HEK293 (cell line): ENCODE results near the gene MBD4.

Source experiments
- CTCF ChIA-PET: fragments of 350-600 bp; formaldehyde crosslinking; extraction: SDS; loops from one replicate; lab custom pipeline; 2021; ENCODE audit warnings: antibody characterized with exemption; lab: Yijun Ruan, JAX
- POLR2A ChIA-PET: fragments of 300-600 bp; formaldehyde crosslinking; extraction: SDS; loops from one replicate; lab custom pipeline; 2020; ENCODE audit warnings: antibody characterized with exemption, inconsistent platforms; lab: Yijun Ruan, JAX
- H3K27ac ChIP-seq: fragments of 200-500 bp; sonication (Bioruptor generic); 2 replicates; pipeline ENCODE4 v1.5.1; 2014; ENCODE audit warnings: low read depth, low read length, control low read depth, inconsistent platforms; ENCODE audit errors: extremely low read depth
- H3K36me3 ChIP-seq, 2 experiments: fragments of 200-500 bp in 1 of 2; sonication (Bioruptor generic) in 1 of 2; 1 replicate in 1 of 2; 2 replicates in 1 of 2; pipeline ENCODE4 v1.5.1; 2014 to 2017; ENCODE audit warnings: inconsistent platforms in 2 of 2, low read length in 2 of 2; ENCODE audit not compliant: control insufficient read depth in 2 of 2, insufficient read depth in 1 of 2
- H3K4me1 ChIP-seq: fragments of 200-500 bp; sonication (Bioruptor generic); 2 replicates; pipeline ENCODE4 v1.5.1; 2014; ENCODE audit warnings: mild to moderate bottlenecking, low read length, inconsistent platforms; ENCODE audit not compliant: control insufficient read depth, insufficient read depth
- H3K4me3 ChIP-seq: 2 replicates; pipeline ENCODE4 v1.5.1; 2011; ENCODE audit warnings: low read depth, mild to moderate bottlenecking, control low read depth, low read length, moderate library complexity
- H3K9me3 ChIP-seq: fragments of 200-500 bp; sonication (Bioruptor generic); 2 replicates; pipeline ENCODE4 v1.5.1; 2014; ENCODE audit warnings: low read depth, low read length, inconsistent platforms; ENCODE audit not compliant: control insufficient read depth, insufficient read depth
- KLF10 ChIP-seq: fragments of 450-650 bp; IDR thresholded peaks from 2 replicates; pipeline ENCODE4 v1.5.1; 2018; ENCODE audit warnings: missing biosample characterization, mild to moderate bottlenecking, missing genetic modification characterization
- KLF8 ChIP-seq: fragments of 450-650 bp; formaldehyde crosslinking; IDR thresholded peaks from 2 replicates; pipeline ENCODE4 v1.5.1; 2016; ENCODE audit warnings: missing biosample characterization, missing genetic modification characterization
- REPIN1 ChIP-seq: fragments of 450-650 bp; formaldehyde crosslinking; IDR thresholded peaks from 2 replicates; pipeline ENCODE4 v1.5.1; 2017; ENCODE audit warnings: missing biosample characterization, missing genetic modification characterization, low read depth
- SP3 ChIP-seq: fragments of 450-650 bp; formaldehyde crosslinking; IDR thresholded peaks from 2 replicates; pipeline ENCODE4 v1.5.1; 2016; ENCODE audit warnings: missing biosample characterization, missing genetic modification characterization
- SP7 ChIP-seq: fragments of 450-650 bp; formaldehyde crosslinking; IDR thresholded peaks from 2 replicates; pipeline ENCODE4 v1.5.1; 2016; ENCODE audit warnings: missing biosample characterization, missing genetic modification characterization
- YY2 ChIP-seq: fragments of 450-650 bp; formaldehyde crosslinking; IDR thresholded peaks from 2 replicates; pipeline ENCODE4 v1.5.1; 2016; ENCODE audit warnings: missing biosample characterization, missing genetic modification characterization
- ZBTB21 ChIP-seq: fragments of 450-650 bp; formaldehyde crosslinking; IDR thresholded peaks from 2 replicates; pipeline ENCODE4 v1.5.1; 2017; ENCODE audit warnings: missing biosample characterization, missing genetic modification characterization
- ZNF2 ChIP-seq: fragments of 450-650 bp; formaldehyde crosslinking; IDR thresholded peaks from 2 replicates; pipeline ENCODE4 v1.5.1; 2016; ENCODE audit warnings: missing biosample characterization, missing genetic modification characterization
- ZNF248 ChIP-seq: fragments of 450-650 bp; formaldehyde crosslinking; IDR thresholded peaks from 2 replicates; pipeline ENCODE4 v1.5.1; 2017; ENCODE audit warnings: missing biosample characterization, missing genetic modification characterization
- ZNF292 ChIP-seq: fragments of 450-650 bp; formaldehyde crosslinking; IDR thresholded peaks from 2 replicates; pipeline ENCODE4 v1.5.1; 2016; ENCODE audit warnings: low read depth, missing biosample characterization, missing genetic modification characterization, borderline replicate concordance
- ZNF394 ChIP-seq: fragments of 450-650 bp; formaldehyde crosslinking; IDR thresholded peaks from 2 replicates; pipeline ENCODE4 v1.5.1; 2016; ENCODE audit warnings: missing biosample characterization, missing genetic modification characterization, mild to moderate bottlenecking, moderate library complexity, borderline replicate concordance
- ZNF549 ChIP-seq: fragments of 450-650 bp; IDR thresholded peaks from 2 replicates; pipeline ENCODE4 v1.5.1; 2018; ENCODE audit warnings: missing biosample characterization, missing genetic modification characterization, mild to moderate bottlenecking, inconsistent platforms, moderate library complexity
- ZNF600 ChIP-seq: fragments of 450-650 bp; formaldehyde crosslinking; IDR thresholded peaks from 2 replicates; pipeline ENCODE4 v1.5.1; 2016; ENCODE audit warnings: missing biosample characterization, missing genetic modification characterization
- ZXDB ChIP-seq: fragments of 450-650 bp; formaldehyde crosslinking; IDR thresholded peaks from 2 replicates; pipeline ENCODE4 v1.5.1; 2016; ENCODE audit warnings: missing biosample characterization, missing genetic modification characterization
- TF ChIP-seq, protein P1 (sequence below): fragments of 450-650 bp; formaldehyde crosslinking; IDR thresholded peaks from 2 replicates; pipeline ENCODE4 v1.5.1; 2016; ENCODE audit warnings: missing biosample characterization, missing genetic modification characterization, borderline replicate concordance
- TF ChIP-seq, protein P2 (sequence below): fragments of 450-650 bp; formaldehyde crosslinking; IDR thresholded peaks from 2 replicates; pipeline ENCODE4 v1.5.1; 2016; ENCODE audit warnings: missing biosample characterization, missing genetic modification characterization
- TF ChIP-seq, protein P3 (sequence below): fragments of 450-650 bp; formaldehyde crosslinking; IDR thresholded peaks from 2 replicates; pipeline ENCODE4 v1.5.1; 2016; ENCODE audit warnings: missing biosample characterization, missing genetic modification characterization
- TF ChIP-seq, protein P4 (sequence below): fragments of 450-650 bp; formaldehyde crosslinking; IDR thresholded peaks from 2 replicates; pipeline ENCODE4 v1.5.1; 2016; ENCODE audit warnings: missing biosample characterization, missing genetic modification characterization, low read depth
- TF ChIP-seq, protein P5 (sequence below): fragments of 450-650 bp; formaldehyde crosslinking; IDR thresholded peaks from 2 replicates; pipeline ENCODE4 v1.5.1; 2016; ENCODE audit warnings: missing biosample characterization, missing genetic modification characterization

Gene MBD4

DNA sequence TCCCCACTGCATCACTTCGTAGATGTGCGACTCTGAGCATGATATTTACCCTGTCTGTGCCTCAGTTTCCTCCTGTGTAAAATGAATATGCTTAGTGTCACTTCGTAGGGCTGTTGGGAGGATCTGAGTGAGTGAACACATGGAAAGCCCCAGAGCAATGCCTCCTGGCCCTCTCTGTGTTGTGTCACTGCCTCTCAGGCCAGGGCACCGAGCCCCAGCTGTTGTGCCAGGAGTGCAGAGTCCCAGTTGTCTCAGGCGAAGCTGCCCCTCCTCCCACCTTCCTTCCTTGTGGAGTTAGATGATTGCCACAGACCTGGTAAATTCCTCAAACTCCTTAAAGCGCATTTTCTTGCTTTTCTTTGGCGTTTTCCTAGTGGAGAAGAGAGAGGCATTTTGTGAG lies 37.5 kb downstream of the MBD4 start (continued):
- TF ChIP-seq, protein P1, sequence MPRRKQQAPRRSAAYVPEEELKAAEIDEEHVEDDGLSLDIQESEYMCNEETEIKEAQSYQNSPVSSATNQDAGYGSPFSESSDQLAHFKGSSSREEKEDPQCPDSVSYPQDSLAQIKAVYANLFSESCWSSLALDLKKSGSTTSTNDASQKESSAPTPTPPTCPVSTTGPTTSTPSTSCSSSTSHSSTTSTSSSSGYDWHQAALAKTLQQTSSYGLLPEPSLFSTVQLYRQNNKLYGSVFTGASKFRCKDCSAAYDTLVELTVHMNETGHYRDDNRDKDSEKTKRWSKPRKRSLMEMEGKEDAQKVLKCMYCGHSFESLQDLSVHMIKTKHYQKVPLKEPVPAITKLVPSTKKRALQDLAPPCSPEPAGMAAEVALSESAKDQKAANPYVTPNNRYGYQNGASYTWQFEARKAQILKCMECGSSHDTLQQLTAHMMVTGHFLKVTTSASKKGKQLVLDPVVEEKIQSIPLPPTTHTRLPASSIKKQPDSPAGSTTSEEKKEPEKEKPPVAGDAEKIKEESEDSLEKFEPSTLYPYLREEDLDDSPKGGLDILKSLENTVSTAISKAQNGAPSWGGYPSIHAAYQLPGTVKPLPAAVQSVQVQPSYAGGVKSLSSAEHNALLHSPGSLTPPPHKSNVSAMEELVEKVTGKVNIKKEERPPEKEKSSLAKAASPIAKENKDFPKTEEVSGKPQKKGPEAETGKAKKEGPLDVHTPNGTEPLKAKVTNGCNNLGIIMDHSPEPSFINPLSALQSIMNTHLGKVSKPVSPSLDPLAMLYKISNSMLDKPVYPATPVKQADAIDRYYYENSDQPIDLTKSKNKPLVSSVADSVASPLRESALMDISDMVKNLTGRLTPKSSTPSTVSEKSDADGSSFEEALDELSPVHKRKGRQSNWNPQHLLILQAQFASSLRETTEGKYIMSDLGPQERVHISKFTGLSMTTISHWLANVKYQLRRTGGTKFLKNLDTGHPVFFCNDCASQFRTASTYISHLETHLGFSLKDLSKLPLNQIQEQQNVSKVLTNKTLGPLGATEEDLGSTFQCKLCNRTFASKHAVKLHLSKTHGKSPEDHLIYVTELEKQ (tag by site-specific recombination): no peak
- TF ChIP-seq, protein P2, sequence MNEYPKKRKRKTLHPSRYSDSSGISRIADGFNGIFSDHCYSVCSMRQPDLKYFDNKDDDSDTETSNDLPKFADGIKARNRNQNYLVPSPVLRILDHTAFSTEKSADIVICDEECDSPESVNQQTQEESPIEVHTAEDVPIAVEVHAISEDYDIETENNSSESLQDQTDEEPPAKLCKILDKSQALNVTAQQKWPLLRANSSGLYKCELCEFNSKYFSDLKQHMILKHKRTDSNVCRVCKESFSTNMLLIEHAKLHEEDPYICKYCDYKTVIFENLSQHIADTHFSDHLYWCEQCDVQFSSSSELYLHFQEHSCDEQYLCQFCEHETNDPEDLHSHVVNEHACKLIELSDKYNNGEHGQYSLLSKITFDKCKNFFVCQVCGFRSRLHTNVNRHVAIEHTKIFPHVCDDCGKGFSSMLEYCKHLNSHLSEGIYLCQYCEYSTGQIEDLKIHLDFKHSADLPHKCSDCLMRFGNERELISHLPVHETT (tag by site-specific recombination): no peak
- TF ChIP-seq ZNF549: no peak

DNA sequence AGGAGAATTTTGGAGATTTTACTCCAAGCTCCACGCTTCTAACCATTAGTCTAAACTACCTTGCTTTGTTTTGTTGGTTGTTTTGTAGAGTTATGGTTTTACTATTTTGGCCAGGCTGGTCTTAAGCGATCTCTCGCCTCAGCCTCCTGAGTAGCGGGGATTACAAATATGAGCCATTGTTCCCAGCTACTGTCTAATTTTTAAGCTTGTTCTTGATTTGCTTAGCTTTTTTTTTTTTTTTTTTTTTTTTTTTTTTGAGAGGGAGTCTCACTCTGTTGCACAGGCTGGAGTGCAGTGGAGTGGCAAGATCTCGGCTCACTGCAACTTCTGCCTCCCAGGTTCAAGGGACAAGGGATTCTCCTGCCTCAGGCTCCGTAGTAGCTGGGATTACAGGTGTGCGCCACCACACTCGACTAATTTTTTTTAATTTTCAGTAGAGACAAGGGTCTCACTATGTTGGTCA lies 39.8 kb downstream of the MBD4 start:
- H3K27ac ChIP-seq: no peak overlapping the region
- CTCF ChIA-PET: interaction anchor here (0.6 to 1.5 kb wide), 8 partner anchors 11 to 33 kb away, joined by 3 to 14 read pairs (median 3); no protein-coding TSS in a partner anchor
- TF ChIP-seq, protein P3, sequence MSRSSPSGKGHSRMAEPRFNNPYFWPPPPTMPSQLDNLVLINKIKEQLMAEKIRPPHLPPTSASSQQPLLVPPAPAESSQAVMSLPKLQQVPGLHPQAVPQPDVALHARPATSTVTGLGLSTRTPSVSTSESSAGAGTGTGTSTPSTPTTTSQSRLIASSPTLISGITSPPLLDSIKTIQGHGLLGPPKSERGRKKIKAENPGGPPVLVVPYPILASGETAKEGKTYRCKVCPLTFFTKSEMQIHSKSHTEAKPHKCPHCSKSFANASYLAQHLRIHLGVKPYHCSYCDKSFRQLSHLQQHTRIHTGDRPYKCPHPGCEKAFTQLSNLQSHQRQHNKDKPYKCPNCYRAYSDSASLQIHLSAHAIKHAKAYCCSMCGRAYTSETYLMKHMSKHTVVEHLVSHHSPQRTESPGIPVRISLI (tag by site-specific recombination): peak; percentile 53; the same call in 1 of the 2 replicates
- TF ChIP-seq SP3 (tag by site-specific recombination) (no peak), REPIN1 (tag by site-specific recombination) (no peak), ZNF248 (tag by site-specific recombination) (no peak)
- TF ChIP-seq, protein P4, sequence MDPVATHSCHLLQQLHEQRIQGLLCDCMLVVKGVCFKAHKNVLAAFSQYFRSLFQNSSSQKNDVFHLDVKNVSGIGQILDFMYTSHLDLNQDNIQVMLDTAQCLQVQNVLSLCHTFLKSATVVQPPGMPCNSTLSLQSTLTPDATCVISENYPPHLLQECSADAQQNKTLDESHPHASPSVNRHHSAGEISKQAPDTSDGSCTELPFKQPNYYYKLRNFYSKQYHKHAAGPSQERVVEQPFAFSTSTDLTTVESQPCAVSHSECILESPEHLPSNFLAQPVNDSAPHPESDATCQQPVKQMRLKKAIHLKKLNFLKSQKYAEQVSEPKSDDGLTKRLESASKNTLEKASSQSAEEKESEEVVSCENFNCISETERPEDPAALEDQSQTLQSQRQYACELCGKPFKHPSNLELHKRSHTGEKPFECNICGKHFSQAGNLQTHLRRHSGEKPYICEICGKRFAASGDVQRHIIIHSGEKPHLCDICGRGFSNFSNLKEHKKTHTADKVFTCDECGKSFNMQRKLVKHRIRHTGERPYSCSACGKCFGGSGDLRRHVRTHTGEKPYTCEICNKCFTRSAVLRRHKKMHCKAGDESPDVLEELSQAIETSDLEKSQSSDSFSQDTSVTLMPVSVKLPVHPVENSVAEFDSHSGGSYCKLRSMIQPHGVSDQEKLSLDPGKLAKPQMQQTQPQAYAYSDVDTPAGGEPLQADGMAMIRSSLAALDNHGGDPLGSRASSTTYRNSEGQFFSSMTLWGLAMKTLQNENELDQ: no peak
- TF ChIP-seq, protein P5, sequence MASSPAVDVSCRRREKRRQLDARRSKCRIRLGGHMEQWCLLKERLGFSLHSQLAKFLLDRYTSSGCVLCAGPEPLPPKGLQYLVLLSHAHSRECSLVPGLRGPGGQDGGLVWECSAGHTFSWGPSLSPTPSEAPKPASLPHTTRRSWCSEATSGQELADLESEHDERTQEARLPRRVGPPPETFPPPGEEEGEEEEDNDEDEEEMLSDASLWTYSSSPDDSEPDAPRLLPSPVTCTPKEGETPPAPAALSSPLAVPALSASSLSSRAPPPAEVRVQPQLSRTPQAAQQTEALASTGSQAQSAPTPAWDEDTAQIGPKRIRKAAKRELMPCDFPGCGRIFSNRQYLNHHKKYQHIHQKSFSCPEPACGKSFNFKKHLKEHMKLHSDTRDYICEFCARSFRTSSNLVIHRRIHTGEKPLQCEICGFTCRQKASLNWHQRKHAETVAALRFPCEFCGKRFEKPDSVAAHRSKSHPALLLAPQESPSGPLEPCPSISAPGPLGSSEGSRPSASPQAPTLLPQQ: no peak
- peaks cover 0 to 27% of the 10 kb centered on the region in 2 experiments; a peak in 1 of 3 replicates for H3K36me3 ChIP-seq
- H3K4me3 ChIP-seq: no peak overlapping the region
- POLR2A ChIA-PET: no interaction called here
- no peaks in the 10 kb centered on the region for H3K4me1 ChIP-seq
- H3K9me3 ChIP-seq: no peaks in the 10 kb centered on the region

DNA sequence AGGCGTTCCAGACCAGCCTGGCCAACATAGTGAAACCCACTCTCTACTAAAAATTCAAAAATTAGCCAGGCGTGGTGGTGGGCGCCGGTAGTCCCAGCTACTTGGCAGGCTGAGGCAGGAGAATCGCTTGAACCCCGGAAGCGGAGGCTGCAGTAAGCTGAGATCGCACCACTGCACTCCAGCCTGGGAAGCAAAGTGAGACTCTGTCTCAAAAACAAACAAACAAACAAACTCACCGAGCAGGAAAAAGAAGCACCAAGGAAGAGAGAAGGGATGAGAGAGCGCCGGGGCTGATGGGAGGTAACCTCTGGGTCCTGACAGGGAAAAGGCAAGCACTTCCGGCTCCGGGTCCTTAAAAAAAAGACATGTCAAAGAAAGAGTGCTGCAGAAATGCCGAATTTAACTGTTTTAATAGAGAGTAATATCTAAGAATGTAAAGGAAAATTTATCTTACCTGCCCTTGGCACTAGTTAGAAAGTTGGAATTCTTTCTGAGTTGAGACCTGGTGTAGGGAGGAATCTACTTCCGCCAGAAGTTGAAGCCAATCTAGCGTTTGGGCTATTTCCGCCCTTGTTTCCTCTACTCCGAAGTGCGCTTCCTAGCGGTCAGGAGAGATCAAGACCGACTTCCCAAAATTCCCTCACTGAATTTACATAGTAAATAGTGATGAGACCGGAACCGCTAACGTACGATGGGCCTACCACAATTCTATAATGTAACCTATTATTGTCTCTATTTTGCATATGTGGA lies 40.4 kb downstream of the MBD4 start:
- H3K27ac ChIP-seq: peak overlapping the region; percentile 67
- H3K36me3 ChIP-seq: peaks cover 0 to 33% of the 10 kb centered on the region in 2 experiments; a peak in 1 of 3 replicates
- ChIA-PET POLR2A (no interaction called here), CTCF (interaction anchor here (0.6 to 1.5 kb wide), 10 partner anchors 9 to 223 kb away, joined by 3 to 14 read pairs (median 3); no protein-coding TSS in a partner anchor)
- H3K4me3 ChIP-seq: peak overlapping the region; percentile 62
- no peaks in the 10 kb centered on the region for H3K9me3 ChIP-seq
- H3K4me1 ChIP-seq: no peaks in the 10 kb centered on the region
- peak; percentile 70; the same call in 1 of the 2 replicates for TF ChIP-seq ZXDB (tag by site-specific recombination)
- 0 out of 2 replicates have a peak, but pooled peaks have one; percentile 35 for TF ChIP-seq ZNF2
- peak; percentile 30; the same call in 1 of the 2 replicates for TF ChIP-seq ZBTB21 (tag by site-specific recombination)
- TF ChIP-seq ZNF292 (tag by site-specific recombination): no peak
- peak; percentile 36; the same call in 1 of the 2 replicates for TF ChIP-seq KLF10 (tag by site-specific recombination)
- TF ChIP-seq SP7: peak; percentile 61
- no peak for TF ChIP-seq ZNF600
- 0 out of 2 replicates have a peak, but pooled peaks have one; percentile 35 for TF ChIP-seq ZNF394 (tag by site-specific recombination)
- peak; percentile 47; the same call in 1 of the 2 replicates for TF ChIP-seq YY2 (tag by site-specific recombination)
- peak; percentile 94 for TF ChIP-seq KLF8 (tag by site-specific recombination)
- TF ChIP-seq SP3 (tag by site-specific recombination): peak; percentile 78
- TF ChIP-seq, protein P5: no peak
